PC-3 (cell line): ENCODE results near the gene BATF2.

Source experiments
- CTCF ChIP-seq: fragments of 300-600 bp; sonication (generic); conservative IDR thresholded peaks from 2 replicates; pipeline ENCODE4 v1.5.1; 2017; ENCODE audit warnings: antibody characterized with exemption, low read depth, mild to moderate bottlenecking, low read length
- EZH2 ChIP-seq: fragments of 300-600 bp; sonication (generic); IDR thresholded peaks from one replicate; pipeline ENCODE4 v1.6.1; 2017; ENCODE audit warnings: antibody characterized with exemption, mild to moderate bottlenecking, low read length; ENCODE audit not compliant: unreplicated experiment

GRCh38 chr11:64987998-64988854 lies 8.5 kb downstream of the BATF2 start:
- TF ChIP-seq EZH2: no peak
- no peak for TF ChIP-seq CTCF
